CD4-positive, alpha-beta memory T cell (primary cell): Measurements from ENCODE around the gene ENG. TPM values are rescaled to one million over a fixed set of nuclear protein-coding genes. Genes with fewer than 3 reads are reported as not detected.
A peak's percentile ranks its signal among the peaks of the same experiment; 100 is the strongest.
"Not testable (repeated sequence)": the region's sequence is repeated elsewhere in the genome, so short reads cannot be mapped to it uniquely, and the experiment has no call there.

Experiments
- CTCF ChIA-PET: fragments of 350-600 bp; sonication (Branson Sonifier 250); formaldehyde crosslinking; loops from one replicate; lab custom pipeline; 2021; ENCODE audit warnings: inconsistent platforms; ENCODE audit not compliant: partially characterized antibody; lab: Charles Lee
- POLR2A ChIA-PET: fragments of 350-600 bp; sonication (Branson Sonifier 250); formaldehyde crosslinking; loops from one replicate; lab custom pipeline; 2021; ENCODE audit not compliant: partially characterized antibody; lab: Charles Lee
- DNase-seq, 5 donors: peaks; one replicate each; pipeline versions ENCODE4 v3.0.0 to v3.0.0-alpha.2; 2020 to 2022; ENCODE audit warnings: mixed read lengths in 1 of 5
- H3K27ac ChIP-seq: one replicate; pipeline ENCODE4 v1.7.0; 2013; ENCODE audit warnings: low read depth, low read length
- H3K27me3 ChIP-seq: 2 replicates; pipeline ENCODE4 v1.7.0; 2013; ENCODE audit warnings: mild to moderate bottlenecking, low read length, moderate library complexity; ENCODE audit not compliant: insufficient read depth
- H3K36me3 ChIP-seq: 2 replicates; pipeline ENCODE4 v1.7.0; 2013; ENCODE audit warnings: mild to moderate bottlenecking, low read length, moderate library complexity; ENCODE audit not compliant: insufficient read depth
- H3K4me1 ChIP-seq: 2 replicates; pipeline ENCODE4 v1.7.0; 2013; ENCODE audit warnings: mild to moderate bottlenecking, low read length, moderate library complexity; ENCODE audit not compliant: insufficient read depth
- H3K4me3 ChIP-seq, 2 donors: one replicate each; pipeline ENCODE4 v1.7.0; 2013; ENCODE audit warnings: low read length in 2 of 2, mild to moderate bottlenecking in 1 of 2
- H3K9me3 ChIP-seq, 2 donors: one replicate each; pipeline ENCODE4 v1.7.0; 2013; ENCODE audit warnings: low read length in 2 of 2, control low read depth in 1 of 2; ENCODE audit not compliant: control insufficient read depth in 1 of 2
- H3K27ac Mint-ChIP-seq, 7 donors: one replicate each; pipeline ENCODE4 v1.8.0; 2020 to 2021; ENCODE audit warnings: mixed read lengths in 7 of 7, mild to moderate bottlenecking in 6 of 7, inconsistent platforms in 3 of 7, moderate library complexity in 3 of 7
- H3K27me3 Mint-ChIP-seq, 2 donors: one replicate each; pipeline ENCODE4 v1.8.0; 2020 to 2021; ENCODE audit warnings: mixed read lengths in 2 of 2
- H3K36me3 Mint-ChIP-seq, 2 donors: one replicate each; pipeline ENCODE4 v1.8.0; 2020 to 2021; ENCODE audit warnings: mixed read lengths in 2 of 2, inconsistent platforms in 1 of 2, mild to moderate bottlenecking in 1 of 2
- H3K4me1 Mint-ChIP-seq, 4 donors: one replicate each; pipeline ENCODE4 v1.8.0; 2020 to 2021; ENCODE audit warnings: mixed read lengths in 4 of 4, mild to moderate bottlenecking in 1 of 4
- H3K4me3 Mint-ChIP-seq, 8 donors: one replicate each; pipeline ENCODE4 v1.8.0; 2020 to 2021; ENCODE audit warnings: mixed read lengths in 8 of 8, mild to moderate bottlenecking in 7 of 8, moderate library complexity in 6 of 8, inconsistent platforms in 3 of 8
- H3K9me3 Mint-ChIP-seq, 8 donors: one replicate each; pipeline ENCODE4 v1.8.0; 2020 to 2021; ENCODE audit warnings: mixed read lengths in 8 of 8, mild to moderate bottlenecking in 5 of 8, inconsistent platforms in 3 of 8, moderate library complexity in 1 of 8
- intact Hi-C: fragments of 100-400 bp; cut with micrococcal nuclease; formaldehyde crosslinking; loops from one replicate; pipeline ENCODE4 v1.15.1; 2023
- polyA plus RNA-seq, 2 donors: library from polyadenylated mRNA; unstranded; fragments of 300-500 nt; fragmentation: Illumina TruSeq; gene quantifications; one replicate each; pipeline ENCODE4 v1.2.3, GENCODE V29; 2021
- total RNA-seq, 2 experiments: library from RNA; stranded (reverse); gene quantifications; one replicate each; pipeline ENCODE4 v1.2.3, GENCODE V29; 2021

The ENG gene
- total and polyA plus RNA-seq, 4 experiments from 2014 or later: 2.0 to 13.8 (median 8.9) TPM

DNA sequence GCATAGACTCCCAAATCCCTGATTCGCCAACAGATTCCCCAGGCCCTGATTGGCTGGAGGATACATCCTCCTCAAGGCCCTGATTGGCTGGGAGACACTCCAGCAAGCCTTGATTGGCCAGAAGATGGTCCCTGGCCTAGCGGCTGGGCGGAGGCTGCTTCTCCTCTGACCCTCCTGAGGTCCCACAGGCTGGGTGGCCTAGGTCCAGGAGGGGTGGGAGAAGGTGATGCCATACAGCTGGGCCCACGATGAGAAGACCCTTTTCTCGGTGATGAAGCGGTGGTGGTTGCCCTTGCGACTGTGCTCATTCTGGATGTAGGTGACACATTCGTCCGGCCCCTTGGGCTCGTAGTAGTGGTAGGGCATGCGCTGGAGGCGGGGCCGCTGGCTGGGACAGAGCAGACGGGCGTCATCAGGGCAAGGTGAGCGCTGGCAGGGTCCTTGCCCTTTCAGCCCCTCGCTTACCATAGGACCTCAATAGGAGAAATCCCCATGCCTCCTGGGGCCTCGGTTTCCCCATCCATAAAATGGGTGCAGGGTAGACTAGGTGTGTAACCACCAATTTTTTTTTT lies 32.0 kb upstream of the ENG start:
- ChIA-PET CTCF (no interaction called here), POLR2A (interaction anchor here (1.5 kb wide), 1 partner anchor 18 kb away, joined by 5 read pairs; no protein-coding TSS in a partner anchor)
- Mint-ChIP-seq H3K9me3 (no peaks in the 10 kb centered on the region), H3K4me1 (peaks cover 0 to 20% (median 13%) of the 10 kb centered on the region in 4 donors), H3K27ac (peak overlapping the region in 4 of 7 donors; percentile 12 to 57 (median 26)), H3K27me3 (no peaks in the 10 kb centered on the region), H3K4me3 (no peak overlapping the region), H3K36me3 (peaks cover 24 to 65% of the 10 kb centered on the region in 2 donors)
- Histone ChIP-seq H3K27ac (no peak overlapping the region), H3K9me3 (no peaks in the 10 kb centered on the region), H3K27me3 (no peaks in the 10 kb centered on the region), H3K4me3 (no peak overlapping the region), H3K4me1 (no peaks in the 10 kb centered on the region), H3K36me3 (peaks cover 43% of the 10 kb centered on the region)
- intact Hi-C loops: no loop called here
- DNase-seq: peak in 1 of 5 donors; percentile 5

DNA sequence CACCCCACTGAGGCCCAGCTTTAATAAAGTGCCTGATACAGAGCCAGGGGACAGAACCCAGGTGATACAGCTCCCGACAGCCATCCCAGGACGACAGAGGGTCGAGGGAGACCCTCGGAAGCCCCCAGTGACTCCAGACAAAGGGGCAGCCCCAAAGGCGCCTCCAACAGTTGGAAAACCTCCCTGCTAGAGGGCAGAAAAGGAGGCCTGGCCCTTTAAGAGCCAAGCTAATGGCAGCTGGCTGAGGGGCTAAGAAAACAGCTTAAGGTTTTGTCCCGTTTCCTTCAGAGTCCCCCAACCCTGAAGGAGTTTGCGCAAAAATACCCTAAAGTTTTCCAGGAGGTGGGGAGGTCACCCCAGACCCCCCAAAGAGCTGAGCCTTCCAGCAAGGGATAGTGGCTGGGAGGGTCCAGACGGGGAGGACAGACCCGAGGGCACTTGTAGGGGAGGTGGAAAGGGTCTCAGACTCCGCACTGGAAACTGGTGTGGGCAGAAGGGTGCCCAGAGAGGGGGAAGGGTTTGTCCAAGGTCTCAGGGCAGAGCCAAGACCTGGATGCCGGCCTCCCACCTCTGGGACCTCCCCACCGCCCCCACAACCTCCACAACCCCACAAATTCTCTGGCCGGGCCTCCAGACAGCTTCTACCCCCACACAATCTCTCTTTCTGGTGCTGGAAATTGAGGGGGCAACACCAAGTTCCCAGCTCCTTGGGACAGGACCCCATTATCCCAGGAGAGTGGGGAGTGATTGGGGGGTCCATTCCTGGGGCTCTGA lies 31.2 kb upstream of the ENG start:
- Mint-ChIP-seq H3K4me1 (peaks cover 0 to 15% (median 11%) of the 10 kb centered on the region in 4 donors), H3K27ac (peak overlapping the region in 4 of 7 donors; percentile 2 to 73 (median 44)), H3K4me3 (no peak overlapping the region), H3K36me3 (peaks cover 17 to 57% of the 10 kb centered on the region in 2 donors), H3K9me3 (no peaks in the 10 kb centered on the region), H3K27me3 (no peaks in the 10 kb centered on the region)
- H3K27me3 ChIP-seq: no peaks in the 10 kb centered on the region
- no peaks in the 10 kb centered on the region for H3K9me3 ChIP-seq
- no peak for DNase-seq
- H3K4me1 ChIP-seq: no peaks in the 10 kb centered on the region
- CTCF ChIA-PET: interaction anchor here (0.9 to 1.3 kb wide), 2 partner anchors 14 to 151 kb away, joined by 3 read pairs; partner anchors contain the start of gene TOR2A
- intact Hi-C loops: no loop called here
- no peak overlapping the region for H3K27ac ChIP-seq
- POLR2A ChIA-PET: interaction anchor here (0.9 to 1.5 kb wide), 2 partner anchors 19 to 30 kb away, joined by 3 to 5 read pairs; no protein-coding TSS in a partner anchor
- H3K36me3 ChIP-seq: peaks cover 39% of the 10 kb centered on the region
- H3K4me3 ChIP-seq: no peak overlapping the region

DNA sequence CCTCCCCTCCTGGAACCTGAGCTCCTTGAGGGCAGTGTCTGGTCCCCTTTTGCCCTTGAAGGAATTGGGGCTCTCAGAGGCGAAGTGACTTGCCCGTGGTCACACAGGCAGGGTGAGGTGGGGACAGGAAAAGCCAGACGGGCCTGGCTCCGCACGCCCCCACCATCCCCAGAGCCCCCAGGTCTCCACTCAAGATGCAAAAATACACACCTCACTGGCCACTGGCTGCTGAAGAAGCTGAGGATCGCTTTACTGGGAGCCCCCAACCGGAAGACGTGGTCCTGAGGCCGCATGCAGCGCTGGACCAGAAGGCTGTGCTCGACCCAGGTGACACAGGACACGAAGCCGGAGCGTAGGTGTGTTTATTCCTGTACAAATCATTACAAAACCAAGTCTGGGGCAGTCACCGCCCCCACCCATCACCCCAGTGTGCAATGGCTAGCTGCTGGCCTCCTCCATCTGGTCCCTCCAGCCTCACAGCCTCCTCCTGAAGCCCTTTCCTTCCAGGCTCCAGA lies 30.6 kb upstream of the ENG start:
- Histone ChIP-seq H3K4me3 (no peak overlapping the region), H3K36me3 (peaks cover 32% of the 10 kb centered on the region), H3K27me3 (no peaks in the 10 kb centered on the region), H3K27ac (no peak overlapping the region), H3K4me1 (no peaks in the 10 kb centered on the region), H3K9me3 (no peaks in the 10 kb centered on the region)
- Mint-ChIP-seq H3K4me1 (peaks cover 0 to 13% (median 9%) of the 10 kb centered on the region in 4 donors), H3K9me3 (no peaks in the 10 kb centered on the region), H3K36me3 (peaks cover 17 to 51% of the 10 kb centered on the region in 2 donors), H3K27me3 (no peaks in the 10 kb centered on the region), H3K4me3 (no peak overlapping the region), H3K27ac (peak overlapping the region in 3 of 7 donors; percentile 52 to 73 (median 57))
- ChIA-PET POLR2A (interaction anchor here (0.9 to 1.5 kb wide), 2 partner anchors 20 to 31 kb away, joined by 3 to 5 read pairs; no protein-coding TSS in a partner anchor), CTCF (interaction anchor here (0.9 to 1.3 kb wide), 2 partner anchors 13 to 150 kb away, joined by 3 read pairs; partner anchors contain the start of gene TOR2A)
- intact Hi-C loops: no loop called here
- no peak for DNase-seq

- Mint-ChIP-seq H3K27ac (peak overlapping the region in 4 of 7 donors; percentile 19 to 72 (median 51)), H3K36me3 (peaks cover 17 to 48% of the 10 kb centered on the region in 2 donors)
Measured at GRCh38 chr9:127884427-127884911, 30.0 kb upstream of the ENG start.

DNA sequence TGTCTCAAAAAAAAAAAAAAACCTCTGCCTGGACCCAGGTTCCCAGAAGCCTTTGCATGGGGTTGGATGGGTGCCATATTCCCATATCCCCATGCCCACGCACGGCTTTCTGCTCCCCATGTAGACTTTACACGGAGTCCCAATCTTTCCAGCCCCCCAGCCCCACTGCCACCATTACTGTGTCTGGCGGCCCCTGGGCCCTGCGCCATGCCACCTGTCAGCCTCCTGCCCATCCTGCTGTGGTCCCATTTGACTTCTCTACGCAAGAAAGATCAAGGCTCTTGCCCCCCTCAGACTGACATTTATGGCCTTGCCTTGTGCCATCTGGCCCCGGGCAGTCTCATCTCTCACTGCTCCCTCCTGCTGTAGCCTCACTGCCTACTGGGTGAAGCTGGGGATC lies 29.5 kb upstream of the ENG start:
- ChIA-PET CTCF (interaction anchor here (3.1 kb wide), 1 partner anchor 38 kb away, joined by 12 read pairs; no protein-coding TSS in a partner anchor), POLR2A (no interaction called here)
- Mint-ChIP-seq H3K4me1 (peaks cover 0 to 16% (median 9%) of the 10 kb centered on the region in 4 donors), H3K36me3 (peaks cover 17 to 48% of the 10 kb centered on the region in 2 donors), H3K27me3 (no peaks in the 10 kb centered on the region), H3K27ac (peak overlapping the region in 5 of 7 donors; percentile 19 to 72 (median 52)), H3K9me3 (no peaks in the 10 kb centered on the region), H3K4me3 (no peak overlapping the region)
- Histone ChIP-seq H3K36me3 (peaks cover 28% of the 10 kb centered on the region), H3K27ac (no peak overlapping the region), H3K4me3 (no peak overlapping the region), H3K9me3 (no peaks in the 10 kb centered on the region), H3K4me1 (no peaks in the 10 kb centered on the region), H3K27me3 (no peaks in the 10 kb centered on the region)
- intact Hi-C loops: loop anchor here (2.0 kb wide), 1 partner anchor 21 kb away; no protein-coding TSS in a partner anchor
- no peak for DNase-seq

More at GRCh38 chr9:127884427-127884911, 30.0 kb upstream of the ENG start:
- no peak overlapping the region for H3K4me3 ChIP-seq
- no peaks in the 10 kb centered on the region for H3K9me3 ChIP-seq
- no peaks in the 10 kb centered on the region for H3K9me3 Mint-ChIP-seq
- no peak overlapping the region for H3K27ac ChIP-seq
- H3K27me3 ChIP-seq: no peaks in the 10 kb centered on the region
- no peak overlapping the region for H3K4me3 Mint-ChIP-seq
- H3K4me1 ChIP-seq: no peaks in the 10 kb centered on the region
- CTCF ChIA-PET: interaction anchor here (1.3 kb wide), 1 partner anchor 150 kb away, joined by 3 read pairs; the partner anchor contains the start of gene TOR2A
- no peak for DNase-seq
- intact Hi-C loops: no loop called here
- H3K27me3 Mint-ChIP-seq: no peaks in the 10 kb centered on the region
- POLR2A ChIA-PET: no interaction called here
- peaks cover 0 to 13% (median 9%) of the 10 kb centered on the region in 4 donors for H3K4me1 Mint-ChIP-seq
- peaks cover 28% of the 10 kb centered on the region for H3K36me3 ChIP-seq

DNA sequence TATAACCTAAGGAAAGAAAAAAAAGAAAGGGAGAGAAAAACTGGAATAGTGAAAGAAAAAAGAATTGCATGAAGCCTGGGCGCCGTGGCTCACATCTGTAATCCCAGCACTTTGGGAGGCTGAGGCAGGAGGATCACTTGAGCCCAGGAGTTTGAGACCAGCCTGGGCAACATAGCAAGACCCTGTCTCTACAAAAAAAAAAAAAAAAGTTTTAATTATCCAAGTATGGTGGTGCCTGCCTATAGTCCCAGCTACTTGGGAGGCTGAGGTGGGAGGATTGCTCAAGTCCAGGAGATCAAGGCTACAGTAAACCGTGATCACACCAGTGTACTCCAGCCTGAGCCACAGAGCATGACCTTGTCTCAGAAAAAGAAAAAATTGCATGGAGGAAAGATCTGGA lies 27.3 kb upstream of the ENG start:
- not testable (repeated sequence) for H3K4me3 Mint-ChIP-seq, H3K4me3 ChIP-seq, H3K27me3 Mint-ChIP-seq, H3K27ac ChIP-seq, H3K9me3 Mint-ChIP-seq, DNase-seq, H3K9me3 ChIP-seq, H3K27me3 ChIP-seq
- intact Hi-C loops: loop anchor here (2.0 kb wide), 1 partner anchor 23 kb away; no protein-coding TSS in a partner anchor
- peaks cover 11% of the 10 kb centered on the region for H3K4me1 ChIP-seq
- Mint-ChIP-seq H3K27ac (peak overlapping the region in 2 of 7 donors; percentile 15 to 70), H3K36me3 (peaks cover 12 to 34% of the 10 kb centered on the region in 2 donors), H3K4me1 (peaks cover 3 to 29% (median 14%) of the 10 kb centered on the region in 4 donors)
- ChIA-PET CTCF (interaction anchor here (1.5 to 3.1 kb wide), 3 partner anchors 12 to 41 kb away, joined by 6 to 16 read pairs (median 12); no protein-coding TSS in a partner anchor), POLR2A (interaction anchor here (1.0 kb wide), 2 partner anchors 17 to 18 kb away, joined by 3 to 4 read pairs; partner anchors contain the start of gene ST6GALNAC6)
- peaks cover 14% of the 10 kb centered on the region for H3K36me3 ChIP-seq
